Adrenal gland (tissue), 19 donors: ENCODE results near the gene TP53TG3D. TPM values are rescaled to one million over a fixed set of nuclear protein-coding genes. Genes with fewer than 3 reads are reported as not detected.
"Not testable (repeated sequence)": the region's sequence is repeated elsewhere in the genome, so short reads cannot be mapped to it uniquely, and the experiment has no call there.

Experiments used
- DNase-seq, 7 donors: peaks; one replicate each; pipeline ENCODE4 v3.0.0-alpha.2; 2019 to 2020
- H3K27ac ChIP-seq, 5 donors: fragments of 200-600 bp; sonication (generic) in 4 of 5; 1 replicate in 3 of 5; 2 replicates in 2 of 5; pipeline versions ENCODE4 v1.5.1 to v1.8.0; 2016 to 2020; ENCODE audit warnings: mild to moderate bottlenecking in 1 of 5
- H3K27me3 ChIP-seq: fragments of 200-600 bp; 2 replicates; pipeline ENCODE4 v1.8.0; 2021
- H3K36me3 ChIP-seq, 2 donors: fragments of 200-600 bp; replicated peaks in 1 of 2; 1 replicate in 1 of 2; 2 replicates in 1 of 2; pipeline versions ENCODE4 v1.5.1 to v1.8.0; 2018 to 2022
- H3K4me1 ChIP-seq, 2 donors: fragments of 200-600 bp; replicated peaks in 1 of 2; 1 replicate in 1 of 2; 2 replicates in 1 of 2; pipeline versions ENCODE4 v1.5.1 to v1.8.0; 2018 to 2021
- H3K4me3 ChIP-seq, 4 donors: fragments of 200-600 bp; sonication (generic) in 3 of 4; one replicate each; pipeline ENCODE4 v1.5.1; 2016 to 2018
- H3K9me3 ChIP-seq, 3 donors: fragments of 200-600 bp; sonication (generic) in 1 of 3; replicated peaks in 1 of 3; 1 replicate in 2 of 3; 2 replicates in 1 of 3; pipeline versions ENCODE4 v1.5.1 to v1.8.0; 2016 to 2021
- WGBS, 4 donors: extraction: QIAGEN DNeasy Blood & Tissue Kit in 2 of 4; methylation state at CpG; one replicate each; pipeline versions ENCODE4 v1.1.5 to v1.1.7; 2013 to 2017; 5-methylcytosine and 5-hydroxymethylcytosine counted together
- intact Hi-C, 2 donors: fragments of 100-400 bp; cut with DNase I; formaldehyde crosslinking; loops; one replicate each; pipeline versions ENCODE4 v1.14.1 to v1.15.0; 2022 to 2023
- long read RNA-seq, 10 donors: library from polyadenylated mRNA in 3 of 10; unstranded in 2 of 10; stranded (forward) in 1 of 10; transcript quantifications; one replicate each; pipeline ENCODE4 v2.0.0 and lab custom pipeline, GENCODE V29; 2021 to 2026
- polyA plus RNA-seq, 3 donors: library from polyadenylated mRNA; stranded (reverse); fragments of 200-250 nt in 2 of 3; fragments of 350-450 nt in 1 of 3; fragmentation: Illumina TruSeq in 1 of 3; extraction: RNeasy Lipid Tissue Mini Kit (QIAGEN cat#74804) in 1 of 3; gene quantifications; one replicate each; pipeline ENCODE4 v1.2.3, GENCODE V29; 2013 to 2014
- total RNA-seq, 9 donors: library from RNA; depleted of rRNA in 4 of 9; stranded (reverse); fragments of >200 nt in 4 of 9; fragments of 120-200 nt in 1 of 9; fragmentation: NEBNext Ultra II Directional in 1 of 9; extraction: Animal tissue kit (Norgen Biotek cat#: 25700) in 1 of 9; gene quantifications; one replicate each; pipeline versions ENCODE4 v1.1.0 to v1.2.4, GENCODE V29; 2013 to 2023
- donor health status: healthy with polysubstance abuse.
- donor health status: Bipolar disorder and iron deficiency.
- donor health status: DM: yes; HTN: yes; CAD: no.
- donor health status: DM: no; HTN: no; CAD: no.
- donor health status: DM: no; HTN: no; CAD: no.
- donor health status: DM: yes; HTN: yes; CAD: no.

Gene TP53TG3D
- total RNA-seq (under 1 TPM in 1 of 9 donors, not detected in 8; 0.27 TPM), polyA plus RNA-seq (under 1 TPM; 0.34 to 0.60 (median 0.48) TPM)
- long read RNA-seq, donor 1: 0 reads
- long read RNA-seq, donor 2: 0 reads
- long read RNA-seq, donor 3: 0 reads
- long read RNA-seq, donor 4, partial matches to known transcripts: 0 of 3 reads
- long read RNA-seq, donor 4, other reads (novel, unspliced or antisense): 0 of 3 reads
- long read RNA-seq, donor 5: 0 reads
- long read RNA-seq, donor 6: 0 reads
- long read RNA-seq, donor 7: 0 reads
- long read RNA-seq, donor 8: 0 reads
- long read RNA-seq, donor 9: 0 reads
- long read RNA-seq, donor 10: 0 reads

GRCh38 chr16:32252986-32253385 lies at the start of gene TP53TG3D:
TSS of gene TP53TG3D (plus strand) at chr16:32253286. CDS start at chr16:32253354, 68 bp downstream.
- 26 to 37% (median 28%) methylated on average over 9 of the region's 26 CpGs; no CpG with 5 or more reads in 1 of the 4 donors for WGBS, 4 donors
- H3K27ac ChIP-seq, H3K4me3 ChIP-seq, DNase-seq, H3K4me1 ChIP-seq, H3K36me3 ChIP-seq, intact Hi-C loops, H3K27me3 ChIP-seq, H3K9me3 ChIP-seq: not testable (repeated sequence)

DNA sequence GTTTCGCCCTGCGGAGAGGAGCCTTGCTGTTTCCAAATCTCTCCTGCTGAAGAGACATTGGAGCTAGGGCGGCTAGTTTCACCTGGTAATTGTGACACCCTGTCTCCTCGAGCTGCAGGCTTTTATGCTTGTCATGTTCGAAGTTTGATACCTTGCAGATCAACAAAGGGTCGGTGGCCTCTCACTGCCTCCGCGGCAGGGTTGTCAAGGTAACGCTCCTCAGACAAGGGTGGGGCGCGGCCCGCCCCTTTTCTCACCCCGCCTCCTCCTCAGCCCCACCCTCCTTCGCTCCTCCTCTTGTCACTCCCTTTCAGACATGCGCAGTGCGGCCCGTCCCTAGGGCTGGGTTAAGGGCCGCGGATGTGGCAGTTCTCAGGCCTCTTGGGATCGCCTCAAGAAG lies 421 bp downstream of the TP53TG3D start:
- H3K36me3 ChIP-seq, intact Hi-C loops, H3K4me1 ChIP-seq, H3K4me3 ChIP-seq, H3K9me3 ChIP-seq, H3K27me3 ChIP-seq, H3K27ac ChIP-seq: not testable (repeated sequence)
- 5 to 10% methylated on average over 8 to 9 of the region's 20 CpGs; no CpG with 5 or more reads in 2 of the 4 donors for WGBS, 4 donors
- peak in 1 of 7 donors; percentile 0 for DNase-seq

DNA sequence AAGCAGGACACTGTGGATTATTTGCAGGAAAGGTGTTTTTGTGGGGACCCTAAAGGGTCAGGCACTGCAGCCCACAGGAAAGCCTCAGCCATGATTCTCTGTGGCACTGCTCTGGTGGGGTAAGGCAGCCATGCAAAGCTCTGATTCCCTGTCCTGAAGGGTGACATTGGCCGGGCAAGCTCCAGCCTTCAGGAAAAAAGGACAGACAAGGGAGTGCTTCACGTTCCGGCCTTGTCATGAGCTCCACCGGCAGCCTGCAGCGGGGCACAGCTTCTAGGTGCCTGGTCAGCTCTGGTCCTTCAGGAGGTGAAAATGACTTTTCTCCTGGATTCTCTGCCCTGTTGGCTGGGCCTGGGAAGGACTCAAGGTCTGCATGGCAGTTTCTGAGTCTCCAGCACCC lies 8.4 kb downstream of the TP53TG3D start:
- 73 to 86% (median 80%) methylated on average over 1 to 5 of the region's 5 CpGs; no CpG with 5 or more reads in 1 of the 4 donors for WGBS, 4 donors
- DNase-seq: peak in 1 of 7 donors; percentile 10
- intact Hi-C loops: not testable (repeated sequence)

GRCh38 chr16:32263552-32263951 lies 10.5 kb downstream of the TP53TG3D start:
- H3K36me3 ChIP-seq, H3K27me3 ChIP-seq, H3K9me3 ChIP-seq, H3K4me3 ChIP-seq, H3K4me1 ChIP-seq, intact Hi-C loops, DNase-seq, H3K27ac ChIP-seq: not testable (repeated sequence)
- 77 to 91% (median 82%) methylated on average over 4 to 10 of the region's 10 CpGs for WGBS, 4 donors

More for the DNA sequence above, 8.4 kb downstream of the TP53TG3D start:
- not testable (repeated sequence) for H3K27ac ChIP-seq, H3K4me1 ChIP-seq, H3K27me3 ChIP-seq, H3K4me3 ChIP-seq, H3K36me3 ChIP-seq, H3K9me3 ChIP-seq

- WGBS, 4 donors: 65 to 82% (median 75%) methylated on average over 1 of the region's 1 CpG
- H3K27me3 ChIP-seq, intact Hi-C loops, H3K9me3 ChIP-seq, H3K36me3 ChIP-seq, DNase-seq, H3K4me1 ChIP-seq, H3K27ac ChIP-seq, H3K4me3 ChIP-seq: not testable (repeated sequence)
These were observed 28.8 kb downstream of the TP53TG3D start for GRCh38 chr16:32281910-32282309.

DNA sequence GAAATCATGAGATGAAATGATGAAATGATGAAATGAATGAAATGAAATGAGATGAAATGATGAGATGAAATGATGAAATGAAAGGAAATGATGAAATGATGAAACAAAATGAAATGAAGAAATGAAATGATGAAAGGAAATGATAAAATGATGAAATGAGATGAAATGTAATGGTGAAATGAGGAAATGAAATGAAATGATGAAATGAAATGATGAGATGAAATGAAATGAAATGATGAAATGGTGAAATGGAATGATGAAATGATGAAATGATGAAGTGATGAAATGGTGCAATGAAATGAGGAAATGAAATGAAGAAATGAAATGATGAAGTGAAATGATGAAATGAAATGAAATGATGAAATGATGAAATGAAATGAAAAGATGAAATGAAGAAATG lies 29.9 kb downstream of the TP53TG3D start:
- intact Hi-C loops, DNase-seq, H3K4me1 ChIP-seq: not testable (repeated sequence)

DNA sequence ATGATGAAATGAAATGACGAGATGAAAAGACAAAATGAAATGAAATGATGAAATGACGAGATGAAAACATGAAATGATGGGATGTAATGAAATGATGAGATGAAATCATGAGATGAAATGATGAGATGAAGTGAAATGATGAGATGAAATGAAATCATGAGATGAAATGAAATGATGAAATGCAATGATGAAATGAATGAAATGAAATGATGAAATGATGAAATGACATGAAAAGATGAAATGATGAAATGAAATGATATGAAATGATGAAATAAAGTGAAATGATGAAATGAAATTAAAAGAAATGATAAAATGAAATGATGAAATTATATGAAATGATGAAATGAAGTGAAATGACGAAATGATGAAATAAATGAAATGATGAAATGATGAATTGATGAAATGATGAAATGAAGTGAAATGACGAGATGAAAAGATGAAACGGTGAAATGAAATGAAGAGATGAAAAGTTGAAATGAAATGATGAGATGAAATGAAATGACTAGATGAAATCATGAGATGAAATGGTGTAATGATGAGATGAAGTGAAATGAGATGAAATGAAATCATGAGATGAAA lies 30.9 kb downstream of the TP53TG3D start:
- WGBS, 4 donors: 78 to 84% (median 81%) methylated on average over 5 of the region's 5 CpGs
- H3K36me3 ChIP-seq, H3K9me3 ChIP-seq, DNase-seq, H3K4me3 ChIP-seq, H3K27me3 ChIP-seq, H3K27ac ChIP-seq, intact Hi-C loops, H3K4me1 ChIP-seq: not testable (repeated sequence)

More for the DNA sequence above, 29.9 kb downstream of the TP53TG3D start:
- not testable (repeated sequence) for H3K27ac ChIP-seq, H3K27me3 ChIP-seq, H3K4me3 ChIP-seq, H3K36me3 ChIP-seq, H3K9me3 ChIP-seq

DNA sequence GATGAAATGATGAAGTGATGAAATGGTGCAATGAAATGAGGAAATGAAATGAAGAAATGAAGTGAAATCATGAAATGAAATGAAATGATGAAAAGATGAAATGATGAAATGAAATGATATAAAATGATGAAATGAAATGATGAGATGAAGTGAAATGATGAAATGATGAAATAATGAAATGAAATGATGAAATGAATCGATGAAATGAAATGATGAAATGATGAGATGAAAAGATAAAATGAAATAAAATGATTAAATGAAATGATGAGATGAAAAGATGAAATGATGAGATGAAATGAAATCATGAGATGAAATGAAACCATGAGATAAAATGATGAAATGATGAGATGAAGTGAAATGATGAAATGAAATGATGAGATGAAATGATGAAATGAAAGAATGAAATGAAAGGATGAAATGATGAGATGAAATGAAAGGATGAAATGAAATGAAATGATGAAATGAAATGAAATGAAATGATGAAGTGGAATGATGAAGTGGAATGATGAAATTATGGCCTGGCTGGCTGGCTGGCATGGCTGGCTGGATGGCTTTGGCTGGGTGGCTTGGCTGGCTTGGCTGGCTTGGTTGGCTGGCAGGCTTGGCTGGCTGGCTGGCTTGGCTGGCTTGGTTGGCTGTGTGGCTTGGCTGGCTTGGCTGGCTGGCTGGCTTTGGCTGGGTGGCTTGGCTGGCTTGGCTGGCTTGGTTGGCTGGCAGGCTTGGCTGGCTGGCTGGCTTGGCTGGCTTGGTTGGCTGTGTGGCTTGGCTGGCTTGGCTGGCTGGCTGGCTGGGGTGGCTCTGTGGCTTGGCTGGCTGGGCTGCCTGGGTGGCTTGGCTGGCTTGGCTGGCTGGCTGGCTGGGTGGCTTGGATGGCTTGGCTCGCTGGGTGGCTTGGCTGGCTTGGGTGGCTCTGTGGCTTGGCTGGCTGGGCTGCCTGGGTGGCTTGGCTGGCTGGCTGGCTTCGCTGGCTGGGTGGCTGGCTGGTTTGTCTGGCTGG lies 32.0 kb downstream of the TP53TG3D start:
- H3K4me3 ChIP-seq, H3K36me3 ChIP-seq, H3K4me1 ChIP-seq, H3K27ac ChIP-seq, H3K27me3 ChIP-seq, intact Hi-C loops, H3K9me3 ChIP-seq: not testable (repeated sequence)
- WGBS, 4 donors: 44 to 68% (median 64%) methylated on average over 1 to 3 of the region's 3 CpGs
- DNase-seq: peak in 3 of 7 donors; percentile 14 to 34 (median 17)

- 80 to 89% (median 88%) methylated on average over 1 to 8 of the region's 15 CpGs; no CpG with 5 or more reads in 1 of the 4 donors for WGBS, 4 donors
- peak in 1 of 7 donors; percentile 2 for DNase-seq
These were observed 33.1 kb downstream of the TP53TG3D start for GRCh38 chr16:32286193-32286592.

DNA sequence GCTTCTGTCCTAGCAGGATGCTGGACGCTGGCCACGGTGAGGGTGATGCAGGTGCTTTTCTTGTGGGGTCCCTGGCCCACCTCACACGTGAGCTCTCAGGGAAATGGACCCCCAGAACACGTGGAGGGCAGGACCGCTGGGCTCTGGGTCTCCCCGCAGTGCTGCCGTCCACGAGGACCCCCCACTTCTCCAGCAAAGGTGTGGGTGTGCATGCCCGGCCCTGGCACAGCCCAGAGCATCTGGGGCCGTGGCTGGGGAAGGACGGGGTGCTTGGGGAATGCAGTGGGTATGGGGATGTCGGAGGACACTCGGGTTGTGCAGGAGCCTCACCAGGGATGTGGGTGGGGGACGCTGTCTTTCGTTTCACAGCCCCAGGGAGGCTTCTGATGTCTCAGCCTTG lies 34.7 kb downstream of the TP53TG3D start:
- H3K36me3 ChIP-seq, H3K27ac ChIP-seq, H3K4me3 ChIP-seq, H3K9me3 ChIP-seq, H3K27me3 ChIP-seq, H3K4me1 ChIP-seq, intact Hi-C loops: not testable (repeated sequence)
- peak in 2 of 7 donors; percentile 10 to 17 for DNase-seq
- WGBS, 4 donors: 67 to 84% (median 71%) methylated on average over 5 to 13 of the region's 15 CpGs

More at GRCh38 chr16:32286193-32286592, 33.1 kb downstream of the TP53TG3D start:
- H3K4me1 ChIP-seq, H3K4me3 ChIP-seq, H3K9me3 ChIP-seq, H3K27ac ChIP-seq, H3K27me3 ChIP-seq, intact Hi-C loops, H3K36me3 ChIP-seq: not testable (repeated sequence)
